GM08714 (cell line): ENCODE data around the gene GRM4.

Source experiments
- H3K4me3 ChIP-seq: fragments of 200-500 bp; sonication (Bioruptor generic); 2 replicates; pipeline ENCODE4 v1.5.1; 2014; ENCODE audit warnings: mild to moderate bottlenecking, low read length, inconsistent platforms
- ZNF274 ChIP-seq: IDR thresholded peaks from 2 replicates; pipeline ENCODE4 v1.6.1; 2012; ENCODE audit warnings: mild to moderate bottlenecking, low read depth, low read length

GRM4 gene

GRCh38 chr6:34066772-34067770 is 78.8 kb downstream of the GRM4 start:
- no peak overlapping the region for H3K4me3 ChIP-seq
- TF ChIP-seq ZNF274, result no peak

- no peak overlapping the region for H3K4me3 ChIP-seq
- no peak for TF ChIP-seq ZNF274
Measured at GRCh38 chr6:34066218-34066571, 79.7 kb downstream of the GRM4 start.

GRCh38 chr6:34065466-34066217 is 80.2 kb downstream of the GRM4 start:
- no peak for TF ChIP-seq ZNF274
- no peak overlapping the region for H3K4me3 ChIP-seq

- no peak overlapping the region for H3K4me3 ChIP-seq
- TF ChIP-seq ZNF274, result no peak
Measured at GRCh38 chr6:34064675-34065074, 81.2 kb downstream of the GRM4 start.

GRCh38 chr6:34063651-34064050 is 82.2 kb downstream of the GRM4 start:
- TF ChIP-seq ZNF274, result no peak
- H3K4me3 ChIP-seq, result no peak overlapping the region

GRCh38 chr6:34062815-34063214 is 83.1 kb downstream of the GRM4 start:
- no peak for TF ChIP-seq ZNF274

GRCh38 chr6:34062156-34062555 is 83.7 kb downstream of the GRM4 start:
- no peak for TF ChIP-seq ZNF274
- no peak overlapping the region for H3K4me3 ChIP-seq

More at GRCh38 chr6:34062815-34063214, 83.1 kb downstream of the GRM4 start:
- no peak overlapping the region for H3K4me3 ChIP-seq

- no peak for TF ChIP-seq ZNF274
- no peak overlapping the region for H3K4me3 ChIP-seq
Measured at GRCh38 chr6:34061348-34061747, 84.5 kb downstream of the GRM4 start.

- no peak for TF ChIP-seq ZNF274
- no peak overlapping the region for H3K4me3 ChIP-seq
Measured at GRCh38 chr6:34059914-34060313, 86.0 kb downstream of the GRM4 start.

GRCh38 chr6:34059136-34059731 is 86.7 kb downstream of the GRM4 start:
- no peak overlapping the region for H3K4me3 ChIP-seq
- no peak for TF ChIP-seq ZNF274

GRCh38 chr6:34057790-34058189 is 88.1 kb downstream of the GRM4 start:
- no peak for TF ChIP-seq ZNF274
- H3K4me3 ChIP-seq, result no peak overlapping the region

GRCh38 chr6:34057191-34057590 is 88.7 kb downstream of the GRM4 start:
- no peak for TF ChIP-seq ZNF274

GRCh38 chr6:34056305-34057108 is 89.4 kb downstream of the GRM4 start:
- no peak for TF ChIP-seq ZNF274
- H3K4me3 ChIP-seq, result no peak overlapping the region

More at GRCh38 chr6:34057191-34057590, 88.7 kb downstream of the GRM4 start:
- H3K4me3 ChIP-seq, result no peak overlapping the region
